ENCODE measurements around the gene LAMC1.

Gene LAMC1

DNA sequence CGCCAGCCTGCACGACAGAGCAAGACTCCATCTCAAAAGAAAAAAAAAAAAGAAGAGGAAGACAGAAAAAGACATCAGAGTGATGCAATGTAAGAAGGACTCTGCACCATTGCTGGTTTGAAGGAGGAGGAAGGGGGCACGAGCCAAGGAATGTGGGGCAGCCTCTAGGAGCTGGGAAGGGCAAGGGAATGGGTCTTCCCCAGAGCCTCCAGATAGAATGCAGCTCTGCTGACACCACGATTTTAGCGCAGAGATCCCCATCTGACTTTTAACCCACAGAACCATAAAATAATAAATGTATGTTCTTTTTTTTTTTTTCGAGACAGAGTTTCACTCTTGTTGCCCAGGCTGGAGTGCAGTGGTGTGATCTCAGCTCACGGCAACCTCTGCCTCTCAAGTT lies 129.0 kb downstream of the LAMC1 start:
- no peak for DNase-seq

DNA sequence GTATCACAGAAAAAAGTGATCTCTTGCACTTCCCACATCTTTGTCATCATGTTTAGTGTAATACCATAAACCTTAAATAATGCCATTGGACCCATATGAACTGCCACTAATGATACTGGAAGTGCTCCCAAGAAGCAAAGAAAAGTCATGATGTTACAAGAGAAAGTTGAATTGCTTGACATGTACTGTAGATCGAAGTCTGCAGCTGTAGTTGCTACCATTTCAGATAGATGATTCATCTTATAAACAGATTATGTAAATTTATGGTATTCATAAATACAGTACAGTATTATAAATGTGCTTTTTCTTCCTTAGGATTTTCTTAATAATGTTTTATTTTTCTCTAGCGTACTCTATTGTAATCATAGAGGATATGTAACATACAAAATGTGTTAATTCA lies 132.7 kb downstream of the LAMC1 start:
- DNase-seq, result no peak

DNA sequence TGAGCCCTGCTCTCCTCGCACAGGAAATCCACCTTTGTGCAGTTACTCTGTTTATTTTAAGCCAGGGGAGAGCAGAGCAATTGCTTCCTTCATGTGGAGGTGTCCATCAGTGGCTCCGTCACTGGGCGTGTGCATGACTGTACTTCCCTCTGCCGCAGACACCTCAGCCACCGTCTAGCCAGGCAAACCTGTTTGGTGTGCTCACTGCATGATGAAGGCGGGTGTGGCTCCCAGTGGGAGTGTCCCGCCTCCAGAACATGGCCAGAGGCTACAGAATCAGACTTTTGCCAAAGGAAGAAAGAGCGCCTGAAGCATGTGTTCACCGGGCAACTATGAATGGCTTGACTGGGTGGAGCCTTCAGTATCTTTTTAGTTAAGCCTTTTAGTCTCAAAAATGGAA lies 136.7 kb downstream of the LAMC1 start:
- no peak for DNase-seq

DNA sequence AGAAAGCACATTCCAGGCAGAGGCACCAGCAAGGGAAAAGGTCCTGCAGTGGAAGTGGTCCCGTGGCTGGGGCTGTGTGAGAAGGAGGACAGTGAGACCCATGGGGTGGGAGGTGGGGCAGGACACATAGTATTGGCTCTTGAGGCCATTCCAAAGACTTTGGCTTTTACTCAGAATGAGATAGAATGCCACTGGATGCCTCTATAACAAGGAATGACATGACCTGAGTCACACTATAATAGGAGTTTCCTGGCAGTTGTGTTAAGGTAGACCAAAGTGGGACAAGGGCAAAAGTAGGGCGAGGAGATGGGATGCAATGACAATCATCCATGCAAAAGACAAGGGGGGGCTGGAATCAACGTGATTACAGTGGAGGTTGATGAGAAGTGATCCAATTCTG lies 138.2 kb downstream of the LAMC1 start:
- DNase-seq, result no peak

DNA sequence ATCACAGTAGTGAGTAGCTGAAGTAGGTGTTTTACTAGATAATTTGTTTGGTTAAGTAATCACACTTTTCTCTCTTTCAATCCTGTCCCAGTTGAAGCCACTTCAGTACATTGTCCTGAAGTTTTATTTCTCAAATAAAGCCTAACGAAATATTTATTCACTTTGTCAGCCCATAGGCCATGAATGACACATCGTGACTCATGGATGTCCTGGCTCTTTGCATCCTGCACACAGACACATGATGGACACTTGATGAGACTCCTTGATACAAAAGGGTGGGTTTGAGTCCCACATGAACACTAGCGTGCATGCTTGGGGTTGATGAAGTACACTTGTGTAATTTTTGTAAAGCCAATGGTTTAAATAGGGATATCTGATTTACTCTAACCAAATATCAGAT lies 140.1 kb downstream of the LAMC1 start:
- DNase-seq, result no peak

DNA sequence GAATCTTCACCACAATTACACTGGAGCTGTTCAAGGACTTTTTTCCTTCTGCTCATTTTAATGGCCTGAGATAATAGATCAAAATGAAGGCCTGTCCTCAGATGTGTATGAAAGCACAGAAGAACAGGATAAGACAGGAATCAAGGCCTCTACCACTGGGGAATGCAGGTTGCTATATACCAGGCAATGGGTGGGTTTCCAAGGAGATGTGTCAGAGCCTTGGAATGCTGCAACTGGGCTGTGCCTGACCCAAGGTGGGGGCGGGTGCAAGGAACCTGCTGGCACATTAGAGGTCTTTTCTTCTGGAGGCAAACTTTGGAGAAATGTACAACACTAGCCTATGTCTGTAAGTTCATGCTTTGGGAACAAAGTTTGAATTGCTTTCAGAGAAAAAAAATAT lies 141.1 kb downstream of the LAMC1 start:
- no peak for DNase-seq

DNA sequence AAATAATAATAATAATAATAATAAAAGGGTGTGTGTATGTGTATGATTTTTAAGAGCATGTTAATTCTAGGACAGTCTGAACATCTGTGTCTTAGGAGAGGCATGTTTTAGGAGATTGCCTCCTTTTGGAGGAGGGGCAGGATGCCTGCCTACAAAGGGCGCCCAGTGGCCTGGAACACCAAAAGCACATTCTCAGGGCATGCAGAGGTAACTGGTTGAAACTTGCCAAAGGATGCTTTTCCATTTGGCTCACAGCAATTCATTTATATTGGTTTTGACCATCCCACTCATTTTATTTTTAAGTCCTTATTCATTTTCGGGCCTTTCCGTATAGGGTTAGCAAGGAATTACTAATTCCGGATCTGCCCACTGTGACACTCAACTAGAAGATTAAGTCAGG lies 141.7 kb downstream of the LAMC1 start:
- DNase-seq, result no peak

DNA sequence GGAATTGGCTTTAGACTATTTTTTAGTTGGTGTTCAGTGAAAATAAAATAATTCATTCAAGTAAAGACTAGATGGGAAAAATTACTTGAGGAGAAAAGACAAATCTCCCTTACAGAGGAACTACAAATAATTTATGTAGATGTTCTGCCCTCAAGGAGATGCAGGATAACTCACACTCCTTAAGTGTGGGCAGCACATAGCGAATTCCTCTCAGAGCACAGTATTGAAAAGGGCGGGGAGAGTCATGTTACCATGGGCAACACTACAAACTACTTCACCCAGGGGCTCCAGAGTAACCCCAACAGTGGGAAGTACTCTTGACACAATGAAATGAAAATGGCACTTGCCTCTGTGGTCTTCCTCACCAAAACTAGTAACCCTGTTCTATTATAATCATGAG lies 142.2 kb downstream of the LAMC1 start:
- no peak for DNase-seq

DNA sequence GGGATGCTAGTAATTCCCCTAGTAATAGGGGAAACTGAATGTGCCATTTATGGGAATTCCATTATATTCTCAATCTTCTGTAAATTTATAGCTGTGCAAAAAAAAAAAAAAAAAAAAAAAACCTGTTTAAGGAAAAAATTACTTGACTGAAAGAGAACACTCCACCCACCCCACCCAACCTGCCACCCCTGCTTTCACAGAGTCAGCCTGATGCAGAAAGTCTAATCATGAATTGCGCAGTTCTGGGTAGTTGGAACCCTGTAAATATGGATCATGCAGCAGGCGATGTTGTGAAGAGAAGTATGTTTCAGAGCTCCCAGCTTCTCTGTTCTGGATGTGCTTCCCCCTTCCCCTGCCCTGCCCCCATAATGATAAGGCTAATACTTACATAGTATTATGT lies 143.2 kb downstream of the LAMC1 start:
- DNase-seq, result no peak

DNA sequence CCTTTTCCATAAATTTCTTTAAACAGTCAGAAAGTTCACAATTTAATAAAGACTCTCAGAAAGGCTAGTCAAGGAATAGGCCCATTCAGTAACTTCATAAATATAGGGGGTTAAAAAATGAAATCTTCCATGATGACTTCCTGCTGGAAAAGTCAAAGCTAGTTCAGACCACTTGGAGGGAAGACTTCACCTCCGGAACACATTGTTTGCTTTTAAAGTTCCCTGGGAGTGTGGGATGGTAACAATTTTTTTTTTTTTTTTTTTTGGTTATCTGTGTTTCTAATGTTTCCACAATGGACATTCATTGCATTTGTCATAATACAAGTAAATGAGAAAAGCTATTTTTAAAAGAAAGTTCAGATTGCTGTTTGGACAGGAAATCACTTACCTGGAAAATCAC lies 144.5 kb downstream of the LAMC1 start:
- DNase-seq, result no peak

DNA sequence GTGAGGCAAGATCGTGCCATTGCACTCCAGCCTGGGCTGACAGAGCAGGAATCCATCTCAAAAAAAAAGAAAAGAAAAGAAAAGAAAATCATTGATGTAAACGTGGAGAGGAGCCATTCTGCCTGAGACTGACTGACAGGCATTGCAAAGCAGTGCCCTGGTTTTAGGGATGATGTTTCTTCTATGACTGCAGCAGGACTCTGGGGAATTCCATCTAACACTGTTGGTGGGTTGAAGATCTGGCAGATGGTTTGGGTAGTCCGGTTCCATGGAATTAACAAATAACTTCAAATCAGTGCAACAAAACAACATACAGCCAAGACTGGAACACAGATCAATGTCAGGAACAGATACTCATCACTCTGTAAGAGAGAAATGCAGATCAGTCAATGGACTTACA lies 145.1 kb downstream of the LAMC1 start:
- no peak for DNase-seq

DNA sequence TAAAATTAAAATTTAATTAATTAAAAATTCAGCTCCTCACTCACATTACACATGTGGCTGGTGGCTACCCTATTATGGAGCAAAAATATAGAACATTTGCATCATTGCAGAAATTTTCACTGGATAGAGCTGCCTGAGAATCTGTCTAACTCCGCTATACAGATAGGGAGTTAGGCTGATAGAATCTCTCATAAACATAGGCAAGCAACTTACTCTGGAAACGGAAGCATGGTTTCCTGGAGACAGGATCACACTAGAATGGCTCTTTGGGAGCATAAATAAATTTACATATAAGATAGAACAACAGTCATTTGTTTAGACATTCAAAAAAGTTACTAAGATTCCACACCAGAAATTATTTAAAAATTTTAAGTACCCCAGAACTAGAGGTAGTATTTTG lies 150.6 kb downstream of the LAMC1 start:
- DNase-seq, result no peak

DNA sequence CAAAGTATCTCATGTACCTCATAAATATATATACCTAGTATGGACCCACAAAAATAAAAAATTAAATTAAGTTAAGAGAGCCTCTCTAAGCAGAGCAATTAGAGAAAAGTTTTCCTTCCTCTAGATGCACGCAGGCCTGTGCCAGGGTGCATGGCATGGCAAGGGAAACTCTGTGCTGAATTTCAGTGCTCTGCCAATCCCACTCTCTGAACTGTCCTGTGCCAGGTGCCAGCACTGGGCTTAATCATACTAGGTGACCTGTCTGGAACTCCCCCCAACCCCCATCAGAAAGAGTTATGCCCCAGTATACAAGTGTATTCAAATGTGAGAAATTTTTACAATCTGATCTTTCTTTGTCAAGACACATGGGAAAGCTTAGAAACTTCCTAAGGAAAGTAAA lies 152.4 kb downstream of the LAMC1 start:
- no peak for DNase-seq

DNA sequence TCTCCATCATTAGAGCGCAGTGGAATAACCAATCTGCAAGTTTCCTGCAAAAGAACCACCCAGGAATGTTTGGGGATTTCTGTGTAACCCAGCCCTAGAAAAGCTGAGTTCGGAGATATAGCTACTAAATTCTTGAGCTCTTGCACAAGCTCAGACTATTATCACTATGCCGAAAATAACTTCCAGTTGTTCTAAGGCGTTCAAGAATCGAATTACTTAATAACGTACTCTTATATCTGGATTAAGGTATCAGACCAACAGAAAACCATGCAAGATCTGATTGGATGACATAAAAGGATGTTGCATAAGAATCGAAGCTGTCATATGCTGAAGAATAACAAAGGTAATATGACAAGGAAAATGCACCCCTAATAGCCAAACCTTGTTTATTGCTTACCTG lies 155.3 kb downstream of the LAMC1 start:
- DNase-seq, result no peak

DNA sequence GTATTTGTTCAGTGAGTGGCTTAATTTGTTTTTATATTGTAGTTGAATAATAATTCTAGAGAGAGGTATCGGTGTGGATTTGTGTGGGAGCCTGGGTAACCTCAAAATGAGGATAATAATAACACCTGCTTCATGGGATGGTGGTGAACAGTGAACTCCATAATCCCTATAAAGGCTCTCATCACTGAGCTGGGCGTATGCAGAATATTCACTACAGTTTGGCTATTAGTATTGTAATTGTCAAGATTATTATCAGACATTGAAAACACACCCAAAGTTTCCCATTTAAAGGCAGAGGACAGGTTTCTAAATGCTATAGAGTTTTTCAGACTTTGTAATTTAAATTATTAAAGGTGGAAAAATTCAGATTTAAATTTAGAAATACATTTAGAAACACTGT lies 155.8 kb downstream of the LAMC1 start:
- DNase-seq, result no peak

DNA sequence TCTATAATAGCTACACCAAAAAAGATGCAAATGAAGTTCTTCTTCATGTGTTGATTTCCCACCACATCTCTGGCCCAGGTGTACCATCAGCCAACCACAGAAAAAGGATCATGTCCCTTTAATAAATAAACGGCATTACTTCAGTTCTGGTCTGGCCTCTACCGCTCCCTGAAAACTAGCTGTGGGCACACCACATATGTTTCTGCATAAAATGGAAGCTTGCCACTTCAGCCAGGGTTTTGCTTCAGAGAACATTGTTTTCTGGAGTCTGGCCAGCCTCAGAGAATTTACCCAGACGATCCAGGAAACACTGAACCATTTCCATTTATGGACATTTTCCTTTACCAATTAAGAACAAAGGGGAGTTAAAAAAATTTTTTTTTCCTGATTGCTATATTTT lies 157.0 kb downstream of the LAMC1 start:
- no peak for DNase-seq

DNA sequence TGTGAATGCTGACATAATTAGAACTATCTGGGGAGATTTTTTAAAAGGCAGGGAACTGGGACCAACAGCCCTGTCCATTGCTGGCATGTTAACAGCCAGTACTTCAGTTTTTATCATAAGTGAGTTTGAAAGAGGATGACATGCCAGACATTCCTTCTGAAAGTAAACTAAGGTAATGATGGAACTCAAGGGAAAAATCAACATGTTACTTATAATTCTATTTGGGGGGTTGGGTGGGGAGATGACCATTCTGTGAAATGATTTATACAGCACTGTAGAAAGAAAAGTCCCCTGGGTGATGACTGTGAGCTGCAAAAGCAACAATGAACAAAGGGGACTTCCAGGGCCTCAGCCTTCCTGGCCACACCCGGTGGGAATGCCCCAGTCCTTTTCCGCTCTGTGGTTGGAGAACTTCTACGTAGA lies 157.4 kb downstream of the LAMC1 start:
- DNase-seq, result no peak

DNA sequence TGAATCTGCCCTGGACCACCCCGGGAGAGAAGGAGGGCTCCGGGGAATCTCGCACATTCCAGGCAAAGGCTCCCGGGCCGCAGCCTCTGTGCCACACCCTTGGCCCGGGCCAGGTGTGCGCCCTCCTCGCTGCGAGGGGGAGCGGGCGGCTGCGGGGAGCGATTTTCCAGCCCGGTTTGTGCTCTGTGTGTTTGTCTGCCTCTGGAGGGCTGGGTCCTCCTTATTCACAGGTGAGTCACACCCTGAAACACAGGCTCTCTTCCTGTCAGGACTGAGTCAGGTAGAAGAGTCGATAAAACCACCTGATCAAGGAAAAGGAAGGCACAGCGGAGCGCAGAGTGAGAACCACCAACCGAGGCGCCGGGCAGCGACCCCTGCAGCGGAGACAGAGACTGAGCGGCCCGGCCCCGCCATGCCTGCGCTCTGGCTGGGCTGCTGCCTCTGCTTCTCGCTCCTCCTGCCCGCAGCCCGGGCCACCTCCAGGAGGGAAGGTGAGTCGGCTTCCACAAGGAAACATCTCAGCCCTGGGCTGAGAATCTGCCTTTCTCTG lies 162.8 kb downstream of the LAMC1 start, which contains the start of gene LAMC2:
Gene LAMC2 (plus strand): TSS at position 324 of the 550 bp plus-strand sequence. CDS start 89 bp downstream, at position 413.
- DNase-seq, result no peak

DNA sequence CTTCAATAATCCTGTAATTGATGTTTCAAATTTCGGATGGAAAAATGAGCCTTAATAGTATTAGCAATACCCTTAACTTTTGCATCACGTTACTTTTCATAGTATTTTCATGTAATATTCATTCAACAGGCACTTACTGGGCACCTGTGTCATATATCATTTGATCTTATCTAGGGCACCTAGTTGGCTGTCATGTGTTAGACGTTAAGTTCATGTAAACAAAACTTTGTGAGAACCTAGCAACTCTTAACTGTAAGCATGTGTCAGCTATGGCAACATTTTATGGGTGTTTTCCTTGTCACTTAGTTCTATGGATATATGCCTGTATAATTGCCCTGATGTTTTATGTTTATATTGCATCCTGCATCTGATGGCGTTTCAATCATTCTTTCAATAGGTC lies 163.6 kb downstream of the LAMC1 start:
- no peak for DNase-seq

DNA sequence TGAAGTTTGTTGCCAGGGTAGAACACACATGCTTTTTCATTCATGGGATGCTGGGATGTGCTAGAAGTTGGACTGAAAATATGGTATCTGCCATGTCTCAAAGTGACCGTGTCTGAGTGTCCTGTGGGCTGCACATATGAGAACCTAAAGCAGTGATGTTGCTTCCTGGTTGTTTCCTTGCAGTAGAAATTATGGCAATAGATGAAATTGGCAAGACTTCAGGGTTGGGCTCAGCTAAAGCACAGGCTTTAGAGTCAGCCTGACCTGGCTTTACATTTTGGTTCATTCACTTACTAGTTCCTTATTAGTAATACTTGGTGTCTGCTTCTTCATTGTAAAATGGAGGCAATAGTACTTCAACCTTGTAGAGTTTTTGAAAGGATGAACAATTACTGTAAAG lies 165.0 kb downstream of the LAMC1 start:
- no peak for DNase-seq

DNA sequence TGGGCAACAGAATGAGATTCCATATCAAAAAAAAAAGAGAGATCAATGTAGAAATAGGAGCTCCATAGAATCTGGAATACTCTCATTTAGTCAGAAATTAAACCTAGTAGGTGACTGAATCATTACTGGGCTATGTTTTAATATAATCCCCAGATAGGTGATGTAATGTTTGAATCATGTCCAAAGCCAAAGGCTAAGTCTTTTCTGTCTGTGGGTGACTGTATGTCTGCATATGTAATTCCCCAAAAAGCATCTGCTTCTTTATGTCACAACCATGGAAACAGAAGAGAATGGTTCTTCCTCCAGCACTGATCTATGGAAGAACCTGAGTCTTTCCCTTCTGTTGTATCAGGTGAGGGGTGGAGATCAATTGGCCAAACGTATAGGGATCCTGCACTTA lies 168.6 kb downstream of the LAMC1 start:
- no peak for DNase-seq

DNA sequence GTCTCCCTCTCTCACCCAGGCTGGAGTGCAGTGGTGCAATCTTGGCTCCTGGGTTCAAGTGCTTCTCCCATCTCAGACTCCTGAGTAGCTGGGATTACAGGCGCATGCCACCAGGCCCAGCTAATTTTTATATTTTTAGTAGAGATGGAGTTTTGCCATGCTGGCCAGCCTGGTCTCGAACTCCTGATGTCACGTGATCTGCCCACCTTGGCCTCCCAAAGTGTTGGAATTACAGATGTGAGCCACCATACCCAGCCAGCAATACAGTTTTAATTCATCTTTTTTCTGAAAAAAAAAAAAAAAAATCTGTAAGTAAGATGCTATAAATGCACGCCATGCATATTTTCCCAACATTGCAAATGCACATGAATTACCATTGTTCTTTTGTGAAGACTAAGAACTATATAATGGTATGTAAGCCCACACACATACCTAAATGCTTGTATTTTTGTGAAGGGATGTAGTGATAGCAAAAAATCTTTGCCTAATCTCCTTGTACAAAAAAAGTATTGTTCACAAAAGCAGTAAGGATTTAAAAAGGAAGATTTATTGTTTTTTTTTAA lies 170.8 kb downstream of the LAMC1 start:
- DNase-seq, result no peak

DNA sequence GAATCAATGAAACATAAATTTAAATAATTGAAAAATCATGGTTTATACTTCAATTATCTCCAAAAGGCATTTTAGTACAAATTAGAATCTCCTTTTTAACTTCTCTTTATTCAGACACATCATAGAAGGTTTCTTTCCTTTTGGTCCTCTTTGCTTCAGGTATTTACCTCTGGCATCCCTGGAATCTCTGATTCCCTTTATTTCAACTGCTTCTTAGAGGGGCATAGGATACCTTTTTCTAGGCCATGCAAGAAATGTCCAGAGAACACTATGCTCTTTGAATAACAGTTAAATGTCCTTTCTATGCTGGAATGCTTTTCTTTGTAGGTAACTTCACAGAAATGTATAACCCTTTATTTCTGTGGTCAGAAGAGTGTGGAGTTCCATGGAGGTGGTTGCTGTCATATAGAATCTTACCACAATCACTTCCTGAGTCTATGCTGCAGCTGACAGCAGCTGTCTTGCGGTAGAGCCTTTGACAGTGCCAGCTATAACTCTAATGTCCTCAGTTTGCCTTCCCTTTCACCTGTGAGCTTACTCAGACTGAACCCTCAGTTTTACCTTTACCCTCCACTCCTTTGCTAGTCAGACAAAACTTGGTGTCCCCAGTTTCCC lies 171.4 kb downstream of the LAMC1 start:
- DNase-seq, result no peak

DNA sequence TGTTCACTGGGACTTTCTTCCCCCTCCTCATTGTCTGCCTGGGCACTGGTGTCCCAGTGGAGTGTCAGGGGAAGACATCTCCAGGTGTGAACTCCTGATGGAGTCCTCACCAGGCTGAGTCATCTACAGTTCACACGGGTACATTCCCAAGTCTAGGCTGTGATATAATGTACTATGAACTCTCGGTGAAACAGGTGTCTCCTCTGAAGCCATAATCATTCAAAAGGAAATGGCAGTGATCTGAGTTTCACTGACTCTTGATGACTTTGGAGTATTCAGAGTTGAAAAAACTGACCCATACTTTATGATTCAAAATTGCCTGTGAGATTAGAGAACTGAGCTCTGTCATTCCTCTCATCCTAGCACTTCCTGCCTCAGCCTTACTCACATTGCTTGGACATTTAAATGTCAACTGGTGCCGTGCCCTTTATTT lies 171.9 kb downstream of the LAMC1 start:
- DNase-seq, result no peak
